ENCODE measurements around the gene IL31. TPM values are rescaled to one million over a fixed set of nuclear protein-coding genes. Genes with fewer than 3 reads are reported as not detected.
"Not testable (repeated sequence)": the region's sequence is repeated elsewhere in the genome, so short reads cannot be mapped to it uniquely, and the experiment has no call there.

IL31 gene
- total RNA-seq, 1 donor from 2014 or later, result not detected

GRCh38 chr12:122203301-122204166 lies 29.5 kb upstream of the IL31 start, which contains the start of gene B3GNT4:
B3GNT4 (plus strand) TSS chr12:122203709; CDS start chr12:122204619, 910 bp downstream.
- TF ChIP-seq, protein P1, sequence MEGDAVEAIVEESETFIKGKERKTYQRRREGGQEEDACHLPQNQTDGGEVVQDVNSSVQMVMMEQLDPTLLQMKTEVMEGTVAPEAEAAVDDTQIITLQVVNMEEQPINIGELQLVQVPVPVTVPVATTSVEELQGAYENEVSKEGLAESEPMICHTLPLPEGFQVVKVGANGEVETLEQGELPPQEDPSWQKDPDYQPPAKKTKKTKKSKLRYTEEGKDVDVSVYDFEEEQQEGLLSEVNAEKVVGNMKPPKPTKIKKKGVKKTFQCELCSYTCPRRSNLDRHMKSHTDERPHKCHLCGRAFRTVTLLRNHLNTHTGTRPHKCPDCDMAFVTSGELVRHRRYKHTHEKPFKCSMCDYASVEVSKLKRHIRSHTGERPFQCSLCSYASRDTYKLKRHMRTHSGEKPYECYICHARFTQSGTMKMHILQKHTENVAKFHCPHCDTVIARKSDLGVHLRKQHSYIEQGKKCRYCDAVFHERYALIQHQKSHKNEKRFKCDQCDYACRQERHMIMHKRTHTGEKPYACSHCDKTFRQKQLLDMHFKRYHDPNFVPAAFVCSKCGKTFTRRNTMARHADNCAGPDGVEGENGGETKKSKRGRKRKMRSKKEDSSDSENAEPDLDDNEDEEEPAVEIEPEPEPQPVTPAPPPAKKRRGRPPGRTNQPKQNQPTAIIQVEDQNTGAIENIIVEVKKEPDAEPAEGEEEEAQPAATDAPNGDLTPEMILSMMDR (IDR thresholded peaks at IDR 0.05), result no peak
- H3K4me3 ChIP-seq, result peak within 1 kb of the TSS; percentile 73
- DNase-seq (peak; percentile 77), ATAC-seq (peak; percentile 83 to 92)
- intact Hi-C loops (cut with DNase I), result no loop called here
- no peaks in the 10 kb centered on the region for H3K9me3 ChIP-seq
- H3K4me1 ChIP-seq, result peaks cover 21% of the 10 kb centered on the region
- H3K27ac ChIP-seq, result no peak within 1 kb of the TSS
- H3K27me3 ChIP-seq (ENCODE audit: low read depth), result peaks cover 59% of the 10 kb centered on the region
- H3K36me3 ChIP-seq, result peaks cover 19% of the 10 kb centered on the region

DNA sequence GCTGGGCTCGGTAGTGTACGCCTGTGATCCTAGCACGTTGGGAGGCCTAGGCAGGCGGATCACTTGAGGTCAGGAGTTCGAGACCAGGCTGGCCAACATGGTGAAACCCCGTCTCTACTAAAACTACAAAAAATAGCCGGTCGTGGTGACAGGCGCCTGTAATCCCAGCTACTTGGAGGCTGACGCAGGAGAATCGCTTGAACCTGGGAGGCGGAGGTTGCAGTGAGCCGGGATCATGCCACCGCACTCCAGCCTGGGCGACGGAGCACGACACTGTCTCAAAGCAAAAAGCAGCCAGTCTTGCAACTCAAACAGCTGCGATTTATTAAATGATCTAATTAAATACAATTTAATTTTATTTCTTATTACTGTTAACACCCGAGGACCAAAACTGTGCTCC lies 28.8 kb upstream of the IL31 start:
- Histone ChIP-seq H3K36me3 (peaks cover 12% of the 10 kb centered on the region), H3K4me1 (peaks cover 21% of the 10 kb centered on the region), H3K4me3 (peak overlapping the region; percentile 73), H3K27me3 (ENCODE audit: low read depth) (peaks cover 61% of the 10 kb centered on the region)
- H3K27ac ChIP-seq; DNase-seq; intact Hi-C loops (cut with DNase I); H3K9me3 ChIP-seq; ATAC-seq: not testable (repeated sequence)

DNA sequence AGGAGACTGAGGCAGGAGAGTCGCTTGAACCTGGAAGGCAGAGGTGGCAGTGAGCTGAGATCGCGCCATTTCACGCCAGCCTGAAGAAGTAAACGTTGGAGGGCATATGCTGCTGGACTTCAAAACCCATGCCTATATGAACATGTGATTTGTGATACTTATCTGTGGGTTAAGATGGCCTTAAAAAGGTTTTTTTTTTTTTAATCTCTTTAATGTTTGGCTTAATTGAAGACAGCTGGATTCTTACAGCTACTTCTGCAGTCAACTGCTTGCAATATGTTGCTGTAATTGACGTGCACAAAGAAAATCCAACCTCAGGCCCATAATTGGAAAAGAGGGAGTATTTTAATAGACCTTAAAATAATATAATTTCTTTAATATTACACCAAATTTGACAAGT lies 28.0 kb upstream of the IL31 start:
- ATAC-seq (no peak), DNase-seq (no peak)
- Histone ChIP-seq H3K9me3 (no peaks in the 10 kb centered on the region), H3K4me1 (peaks cover 21% of the 10 kb centered on the region), H3K36me3 (peaks cover 4% of the 10 kb centered on the region), H3K27me3 (ENCODE audit: low read depth) (peaks cover 61% of the 10 kb centered on the region), H3K4me3 (no peak overlapping the region), H3K27ac (no peak overlapping the region)
- TF ChIP-seq, protein P1 (IDR thresholded peaks at IDR 0.05), result no peak
- intact Hi-C loops (cut with DNase I), result no loop called here

- Histone ChIP-seq H3K27me3 (ENCODE audit: low read depth) (peaks cover 61% of the 10 kb centered on the region), H3K27ac (no peak overlapping the region), H3K4me3 (no peak overlapping the region), H3K9me3 (no peaks in the 10 kb centered on the region), H3K4me1 (peaks cover 21% of the 10 kb centered on the region), H3K36me3 (no peaks in the 10 kb centered on the region)
- ATAC-seq, result no peak
- no peak for DNase-seq
- TF ChIP-seq, protein P1 (IDR thresholded peaks at IDR 0.05), result no peak
- intact Hi-C loops (cut with DNase I), result no loop called here
Measured at GRCh38 chr12:122201381-122201780, 27.4 kb upstream of the IL31 start.

GRCh38 chr12:122200541-122201175 lies 26.6 kb upstream of the IL31 start:
- DNase-seq, result no peak
- H3K27me3 ChIP-seq (ENCODE audit: low read depth), result peaks cover 61% of the 10 kb centered on the region
- intact Hi-C loops (cut with DNase I), result no loop called here

More at GRCh38 chr12:122200541-122201175, 26.6 kb upstream of the IL31 start:
- no peak for ATAC-seq
- Histone ChIP-seq H3K36me3 (no peaks in the 10 kb centered on the region), H3K4me3 (no peak overlapping the region), H3K27ac (no peak overlapping the region), H3K9me3 (no peaks in the 10 kb centered on the region), H3K4me1 (peaks cover 21% of the 10 kb centered on the region)
- TF ChIP-seq, protein P1 (IDR thresholded peaks at IDR 0.05), result no peak
